ENCODE results near the gene FCRL6.
A peak's percentile ranks its signal among the peaks of the same experiment; 100 is the strongest.

Gene FCRL6

GRCh38 chr1:159838715-159839114 is 36.6 kb downstream of the FCRL6 start:
- no peak for DNase-seq

GRCh38 chr1:159839116-159839849 is 37.1 kb downstream of the FCRL6 start:
- no peak for DNase-seq

DNA sequence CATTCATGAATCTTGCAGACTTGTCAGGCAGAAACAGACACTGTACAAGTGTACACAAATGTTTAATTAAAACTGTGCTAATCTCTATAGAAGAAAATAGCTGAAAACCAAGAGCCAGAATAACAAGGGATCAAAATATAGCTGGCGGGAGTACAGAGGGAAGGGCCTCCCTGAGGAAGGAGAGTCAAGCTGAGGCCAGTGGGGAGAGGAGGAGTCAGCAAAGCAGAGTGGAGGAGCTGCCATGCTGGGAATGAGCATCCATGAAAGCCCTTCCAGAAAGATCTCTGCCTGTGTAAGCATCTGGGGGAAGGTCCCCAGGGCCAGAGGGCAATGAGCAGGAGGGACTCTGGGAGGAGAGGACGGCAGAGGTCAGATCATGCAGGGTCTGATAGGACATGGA is 39.6 kb downstream of the FCRL6 start:
- DNase-seq, result peak; percentile 42

GRCh38 chr1:159843459-159843858 is 41.3 kb downstream of the FCRL6 start:
- no peak for DNase-seq

GRCh38 chr1:159845751-159846629 is 43.8 kb downstream of the FCRL6 start:
- no peak for DNase-seq

DNA sequence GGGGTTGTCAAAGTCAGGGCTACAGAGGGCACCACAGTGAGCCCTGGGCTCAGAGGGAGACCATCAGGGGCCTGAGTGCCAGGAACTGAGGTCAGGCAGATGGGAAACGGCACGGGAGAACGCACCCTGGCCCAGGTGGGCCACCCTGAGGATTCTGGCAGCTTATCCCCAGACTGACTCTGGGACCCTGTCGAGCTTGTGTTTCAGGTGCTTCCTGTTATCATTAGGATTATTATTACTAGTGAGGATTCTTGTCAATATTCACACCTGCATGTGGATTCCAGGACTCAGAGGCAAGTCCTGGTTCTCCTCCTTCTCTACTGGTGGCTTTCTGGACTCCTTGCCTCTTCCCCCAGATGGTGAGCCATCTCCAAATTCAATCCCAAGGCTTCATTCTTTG is 45.1 kb downstream of the FCRL6 start:
- DNase-seq, result no peak

- DNase-seq, result no peak
Observed at GRCh38 chr1:159848326-159848725, 46.2 kb downstream of the FCRL6 start.

DNA sequence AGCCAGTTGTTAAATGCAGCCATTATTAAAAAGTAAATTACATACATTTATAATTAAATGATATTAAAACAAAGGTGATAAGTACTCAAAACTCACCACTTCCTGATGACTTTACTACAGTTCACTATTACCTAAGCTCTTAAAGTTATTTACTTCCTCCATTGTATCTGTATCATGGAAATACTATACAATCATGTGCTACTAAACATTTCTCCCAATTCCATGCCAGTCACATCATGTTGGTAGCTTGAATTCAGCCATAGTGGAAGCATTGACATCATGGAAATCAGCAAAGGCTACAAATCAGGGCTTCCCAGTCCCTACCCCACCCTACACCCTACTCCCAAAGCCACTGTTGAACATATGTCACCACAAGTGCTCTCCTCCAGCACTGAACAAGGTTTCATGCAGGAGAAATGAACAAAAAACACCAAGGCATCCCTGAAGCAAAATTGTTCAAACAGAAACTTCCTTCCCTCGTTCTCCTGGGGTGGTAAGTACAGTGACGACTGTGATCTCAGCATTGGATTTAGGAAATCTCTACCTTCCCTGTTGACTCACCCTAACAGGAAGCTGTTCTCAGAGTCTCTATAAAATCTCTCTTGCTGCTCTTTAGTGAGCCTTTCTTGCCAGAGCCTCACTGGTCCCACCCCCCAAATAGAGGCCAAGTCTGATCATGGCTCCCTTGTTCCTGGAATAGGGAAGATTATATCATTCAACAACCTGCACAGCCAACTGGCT is 47.6 kb downstream of the FCRL6 start:
- DNase-seq, result no peak

DNA sequence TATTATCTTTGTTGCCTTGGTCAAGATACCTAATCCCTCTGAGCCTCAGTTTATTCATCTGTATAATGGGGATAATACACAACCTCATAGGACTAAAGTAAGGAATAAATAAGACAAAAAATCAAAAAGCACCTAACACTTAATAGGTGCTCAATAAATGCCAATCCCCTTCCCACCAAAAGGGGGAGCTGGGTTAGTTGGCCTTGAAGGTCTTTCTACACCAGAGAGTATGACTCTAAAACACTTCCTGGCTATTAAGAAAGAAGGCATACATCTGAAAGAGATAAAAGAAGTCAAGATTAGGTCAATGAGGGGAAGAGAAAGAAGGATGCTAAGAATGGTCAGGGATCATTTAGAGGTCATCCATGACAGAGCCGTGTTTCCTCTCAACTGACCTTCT is 49.2 kb downstream of the FCRL6 start:
- DNase-seq, result no peak

- no peak for DNase-seq
Observed at GRCh38 chr1:159853417-159854115, 51.4 kb downstream of the FCRL6 start.

GRCh38 chr1:159854116-159854692 is 52.0 kb downstream of the FCRL6 start:
- peak; percentile 78 for DNase-seq

DNA sequence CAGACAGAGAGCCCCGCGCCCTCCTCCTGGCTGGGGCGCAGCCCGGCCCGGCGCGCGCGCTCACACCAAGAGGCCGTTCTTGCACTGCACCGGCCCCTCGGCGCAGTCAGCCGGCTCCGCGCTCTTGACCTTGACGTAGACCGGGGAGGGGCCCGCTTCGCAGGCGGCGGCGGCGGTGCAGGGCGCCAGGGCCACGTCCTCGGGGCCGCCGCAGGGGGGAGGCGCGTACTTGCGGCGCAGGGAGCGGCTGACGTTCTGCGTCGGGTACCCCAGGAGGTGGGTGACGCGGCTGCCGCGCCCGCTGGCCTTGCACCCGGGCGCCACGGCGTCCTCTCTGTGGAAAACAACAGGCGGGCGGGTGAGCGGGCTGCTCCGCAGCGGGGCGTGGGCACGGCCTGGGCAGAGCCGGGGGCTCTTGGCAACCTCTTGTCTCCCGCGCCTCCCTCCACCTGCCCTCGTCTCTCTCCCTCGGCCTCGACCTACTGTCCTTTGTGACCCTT is 52.6 kb downstream of the FCRL6 start:
- peak; percentile 90 for DNase-seq

DNA sequence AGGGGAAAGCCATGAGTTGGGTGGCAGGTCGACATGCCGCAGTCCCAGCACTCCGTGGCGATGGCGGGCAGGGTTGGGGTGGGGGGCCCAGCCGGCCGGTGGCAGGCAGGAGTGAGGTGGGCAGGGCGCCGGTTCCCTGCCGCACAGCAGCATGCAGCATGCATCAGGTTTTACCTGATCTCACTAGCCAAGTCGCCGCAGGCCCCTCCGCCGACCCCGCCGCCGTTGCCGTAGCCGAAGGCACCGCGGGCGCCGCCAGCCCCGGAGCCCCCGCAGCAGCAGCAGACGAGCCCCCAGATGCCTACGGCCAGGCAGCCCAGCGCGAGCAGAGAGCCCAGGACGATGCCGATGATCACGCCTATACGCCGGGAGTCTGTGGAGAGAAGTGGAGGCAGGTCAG is 53.5 kb downstream of the FCRL6 start:
- DNase-seq, result no peak

DNA sequence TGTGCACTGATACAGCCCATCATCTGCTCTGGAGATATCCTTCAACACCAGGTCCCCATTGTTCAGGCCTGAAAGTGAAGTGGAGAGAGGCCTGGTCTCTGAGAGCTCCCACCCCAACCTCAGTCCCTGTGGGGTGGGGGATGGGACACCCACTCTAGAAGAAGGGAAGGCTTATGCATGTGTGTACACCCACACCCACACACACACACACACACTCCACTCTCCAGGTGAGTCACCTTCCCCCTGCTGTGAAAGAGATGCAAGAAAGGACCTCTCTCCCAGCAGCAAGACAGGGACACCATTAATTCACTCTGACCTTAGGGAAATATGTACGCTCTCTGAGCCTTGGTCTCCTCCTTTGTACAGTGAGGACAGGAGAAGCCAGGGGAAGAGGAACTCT is 54.4 kb downstream of the FCRL6 start:
- DNase-seq, result no peak

GRCh38 chr1:159857889-159858288 is 55.7 kb downstream of the FCRL6 start:
- no peak for DNase-seq

- no peak for DNase-seq
Observed at GRCh38 chr1:159859767-159860322, 57.7 kb downstream of the FCRL6 start.

DNA sequence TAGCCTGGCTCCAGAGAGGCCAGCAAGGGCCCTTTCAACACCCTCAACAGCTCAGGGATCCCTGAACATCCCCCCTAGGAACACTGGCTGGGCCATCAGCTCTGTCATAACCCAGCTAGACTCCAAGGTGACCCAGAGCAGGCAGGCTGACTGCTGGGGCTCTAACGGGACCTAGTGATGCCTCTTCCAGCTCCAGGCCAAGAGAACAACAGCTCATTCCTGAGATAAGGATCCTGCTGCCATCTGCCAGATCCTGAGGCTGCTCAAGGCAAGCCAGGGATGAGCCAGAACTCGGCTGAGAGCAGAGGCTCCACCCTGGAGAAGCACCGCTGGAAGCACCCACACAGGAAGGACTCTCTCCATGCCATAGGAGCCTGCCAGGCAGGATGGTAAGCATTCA is 58.3 kb downstream of the FCRL6 start:
- no peak for DNase-seq

DNA sequence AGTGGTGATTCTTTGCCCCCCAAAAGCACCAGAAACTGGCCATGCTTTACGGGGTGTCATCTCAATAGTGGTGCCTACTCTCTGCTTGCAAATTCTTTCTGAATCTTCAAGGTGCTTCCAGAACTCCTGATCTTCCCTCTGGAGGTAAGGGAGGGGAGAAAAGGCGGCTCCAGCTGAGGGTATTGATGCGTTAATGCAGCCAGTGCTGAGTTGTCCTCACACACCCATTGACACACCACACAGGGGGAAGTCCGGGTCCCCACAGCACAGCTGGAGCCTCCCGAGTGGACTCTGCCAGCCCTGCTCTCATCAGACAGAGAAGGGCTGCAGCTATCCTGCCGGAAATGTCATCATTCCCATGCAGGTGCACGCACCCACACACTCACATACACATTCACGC is 59.1 kb downstream of the FCRL6 start:
- DNase-seq, result no peak

GRCh38 chr1:159862031-159862430 is 59.9 kb downstream of the FCRL6 start:
- DNase-seq, result no peak

DNA sequence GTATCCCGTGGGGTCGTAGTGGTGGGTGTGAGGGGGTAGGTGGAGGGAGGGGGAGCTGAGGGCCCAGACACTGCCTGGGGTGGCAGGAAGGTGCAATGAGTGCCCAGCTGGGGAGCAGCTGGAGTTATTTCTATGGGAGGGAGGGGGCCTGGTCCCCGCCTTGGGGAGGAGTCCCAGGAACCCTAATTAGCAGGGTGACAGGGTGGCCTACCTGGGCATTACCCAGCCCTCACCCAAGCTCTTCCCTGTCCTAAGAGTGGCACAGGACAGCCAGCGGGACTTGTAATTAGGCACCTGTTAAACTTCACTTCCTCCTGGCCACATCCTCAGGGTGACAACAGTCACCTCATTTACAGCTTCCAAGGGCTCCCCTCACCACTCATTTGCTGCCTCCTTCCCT is 60.4 kb downstream of the FCRL6 start, which contains the start of gene VSIG8:
Gene VSIG8 (minus strand): TSS at position 101 of the 400 bp plus-strand sequence. CDS start 136 bp downstream, outside the sequence.
- DNase-seq, result no peak

- no peak for DNase-seq
Observed at GRCh38 chr1:159864262-159864661, 62.1 kb downstream of the FCRL6 start.

Measured in right hindlimb (tissue), 1 donor.